GM15510 (cell line): Measurements from ENCODE around the gene DGKG.

ENCODE experiments used
- POLR2A ChIP-seq: IDR thresholded peaks from 3 replicates; pipeline ENCODE4 v1.6.1; 2011; ENCODE audit warnings: borderline replicate concordance; ENCODE audit not compliant: insufficient read length; ENCODE audit errors: extremely low read depth

DGKG gene

DNA sequence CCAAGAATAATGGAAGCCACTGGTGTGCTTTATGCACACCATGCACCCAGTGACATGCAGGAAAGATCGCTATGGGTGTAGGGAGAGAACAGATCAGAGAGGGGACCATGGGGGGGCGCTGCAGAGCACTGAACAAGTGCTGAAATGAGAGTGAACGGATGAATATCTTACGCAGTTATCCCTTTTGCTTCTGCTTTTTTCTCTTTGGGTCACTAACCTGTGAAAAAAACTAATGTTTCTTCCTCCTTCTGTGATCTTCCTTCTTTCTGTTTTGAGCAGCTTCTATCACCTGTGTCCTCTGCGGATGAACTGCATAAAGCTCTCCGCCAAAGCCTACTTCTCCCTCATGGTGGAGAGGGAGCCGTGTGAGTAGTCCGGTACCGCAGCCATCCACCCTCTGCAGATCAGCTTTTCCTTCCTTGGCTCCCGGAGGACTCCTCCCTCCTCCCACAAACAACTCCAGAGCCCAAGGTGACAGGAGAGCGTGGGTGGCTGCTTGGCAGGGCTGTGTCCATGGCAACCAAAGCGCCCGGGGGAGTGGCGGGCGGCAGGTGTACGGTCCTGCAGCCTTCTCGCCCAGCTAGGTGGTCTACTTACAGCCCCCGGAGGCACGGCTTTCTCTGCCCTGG lies 106.2 kb downstream of the DGKG start:
- no peak for TF ChIP-seq POLR2A

DNA sequence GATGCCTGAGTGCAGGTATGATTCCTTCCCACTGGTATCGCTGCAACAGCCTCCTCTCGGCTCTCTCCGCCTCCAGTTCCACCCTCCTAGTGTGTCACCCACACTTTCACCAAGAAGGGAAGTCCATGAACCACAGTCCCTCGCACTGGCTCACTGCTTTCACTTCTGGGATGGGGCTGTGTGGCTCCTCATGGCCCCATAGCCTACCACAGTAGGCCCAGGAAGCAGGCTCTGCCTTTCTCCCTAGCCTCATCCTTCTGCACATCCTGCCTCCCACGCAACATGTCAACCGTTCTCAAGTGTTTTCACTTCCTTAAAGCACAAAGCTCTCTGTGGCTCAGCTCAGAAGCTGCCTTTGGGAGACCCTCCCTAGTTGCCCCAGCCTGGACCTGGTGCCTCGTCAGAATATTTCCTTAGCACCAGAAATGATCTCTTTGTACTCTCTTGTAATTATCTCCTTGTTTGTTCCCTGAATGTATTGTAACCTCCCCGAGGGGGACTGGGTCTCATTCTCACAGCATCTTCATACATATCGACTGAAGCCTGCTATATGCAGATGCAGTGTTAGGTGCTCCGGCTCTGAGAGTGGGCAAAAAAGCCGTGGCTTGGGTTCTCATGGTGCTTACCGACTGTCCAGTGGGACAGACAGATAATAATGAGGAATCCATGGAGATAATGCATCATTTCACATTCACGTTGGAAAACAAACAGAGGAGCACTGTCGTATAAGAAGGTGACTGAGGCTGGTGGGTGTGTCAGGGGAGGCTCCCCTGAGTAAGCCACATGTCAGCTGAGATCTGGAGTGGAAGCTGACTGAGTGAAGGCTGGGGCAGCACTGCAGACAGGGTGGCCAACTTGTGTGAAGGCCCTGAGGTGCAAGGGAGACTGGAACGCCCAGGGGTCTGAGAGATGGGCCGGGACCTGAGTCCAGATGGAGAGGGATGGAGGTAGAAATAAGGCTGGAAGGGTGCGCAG lies 107.1 kb downstream of the DGKG start:
- no peak for TF ChIP-seq POLR2A

DNA sequence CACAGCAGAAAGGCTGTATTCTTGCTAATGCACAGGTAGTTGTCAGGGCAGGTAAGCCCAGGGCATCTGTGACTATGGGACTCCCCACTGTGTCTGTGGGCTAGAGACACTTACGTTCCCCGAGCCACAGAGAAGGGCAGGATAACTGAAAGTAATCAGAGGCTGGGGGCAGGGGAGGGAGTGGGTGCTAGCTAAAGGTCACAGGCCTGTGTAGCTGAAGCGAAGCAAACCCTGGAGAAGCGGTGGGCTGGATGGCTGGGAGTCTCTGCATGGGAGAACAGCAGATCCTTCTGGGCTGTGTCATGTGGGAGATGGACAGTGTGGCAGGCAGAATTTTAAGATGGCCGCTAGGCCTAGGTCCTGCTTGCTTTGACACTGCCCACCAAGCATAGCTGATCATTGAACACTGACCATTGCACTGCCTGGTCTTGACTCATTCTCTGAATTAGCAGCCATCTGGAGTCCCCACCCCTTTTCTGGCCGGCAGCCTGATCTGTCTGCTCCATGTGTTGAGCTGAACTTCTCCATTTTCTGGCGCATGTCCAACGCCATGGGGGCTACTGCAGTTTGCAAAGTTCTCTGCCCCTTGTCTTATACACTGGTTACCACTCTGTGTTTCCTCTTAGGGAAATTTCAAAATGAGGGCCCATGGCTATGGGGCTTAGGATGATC lies 110.0 kb downstream of the DGKG start:
- no peak for TF ChIP-seq POLR2A

DNA sequence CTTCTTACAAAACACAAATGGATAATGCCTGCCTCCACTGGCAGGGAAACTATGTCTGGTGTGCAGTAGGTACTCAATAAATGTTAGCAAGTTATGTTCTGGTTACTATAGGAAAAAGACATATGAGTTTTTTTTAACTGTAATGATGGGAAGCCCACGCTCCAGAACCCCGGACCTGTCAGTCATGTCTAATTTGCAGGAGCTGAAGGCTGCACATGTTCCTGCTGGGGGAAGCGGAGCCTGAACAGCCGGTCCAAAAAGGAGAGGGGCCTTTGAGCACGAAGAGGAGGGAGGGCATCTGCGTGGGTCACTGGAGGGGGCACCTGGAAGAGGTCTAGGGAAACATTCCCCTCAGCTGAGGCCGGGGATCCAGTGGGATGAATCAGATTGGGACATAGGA lies 113.2 kb downstream of the DGKG start:
- TF ChIP-seq POLR2A: no peak

DNA sequence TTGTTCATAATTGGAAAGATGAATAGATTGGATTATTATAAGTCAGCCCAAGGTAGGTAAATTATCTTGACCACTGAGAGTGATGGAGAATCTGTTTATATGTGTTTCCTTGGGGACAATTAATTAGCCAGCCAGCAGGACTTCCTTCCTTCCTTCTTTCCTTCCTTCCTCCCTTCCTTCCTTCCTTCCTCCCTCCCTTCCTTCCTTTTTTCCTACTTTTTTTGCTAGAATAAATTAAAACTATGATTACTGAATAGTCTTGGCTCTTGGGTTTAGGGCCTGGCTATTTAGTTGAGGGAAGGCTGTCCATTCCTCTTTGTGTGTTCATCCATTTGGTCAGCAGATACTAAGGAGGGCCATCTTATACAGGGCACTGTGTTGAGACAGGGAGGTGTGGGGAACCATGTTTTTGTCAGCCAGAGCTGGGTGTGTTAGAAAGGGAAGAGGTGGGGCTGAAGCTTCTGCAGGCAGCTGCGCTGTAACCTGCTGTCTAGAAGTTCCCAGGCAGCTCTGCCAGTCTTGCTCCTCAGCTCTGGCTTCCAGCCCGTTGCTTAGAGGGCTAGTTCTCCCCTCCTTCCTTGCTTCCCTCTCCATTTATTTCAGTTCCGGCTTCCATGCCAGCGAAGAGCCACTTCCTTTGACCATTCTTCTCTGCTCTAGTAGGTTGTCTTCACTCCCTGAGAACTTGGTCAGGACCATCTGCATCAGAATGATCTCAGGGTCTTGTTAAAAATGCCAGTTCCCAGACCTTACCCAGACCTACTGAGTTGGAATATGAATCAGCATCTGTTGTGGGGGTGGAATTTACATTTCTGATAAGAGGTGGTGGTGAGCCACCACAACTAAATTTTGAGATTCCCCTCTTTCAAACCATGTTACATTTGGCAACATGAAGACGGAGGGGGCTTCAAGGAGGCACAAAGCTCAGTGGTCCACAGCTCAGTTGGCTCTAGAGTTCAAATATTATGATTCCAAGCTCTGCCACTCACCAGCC lies 113.9 kb downstream of the DGKG start:
- no peak for TF ChIP-seq POLR2A

DNA sequence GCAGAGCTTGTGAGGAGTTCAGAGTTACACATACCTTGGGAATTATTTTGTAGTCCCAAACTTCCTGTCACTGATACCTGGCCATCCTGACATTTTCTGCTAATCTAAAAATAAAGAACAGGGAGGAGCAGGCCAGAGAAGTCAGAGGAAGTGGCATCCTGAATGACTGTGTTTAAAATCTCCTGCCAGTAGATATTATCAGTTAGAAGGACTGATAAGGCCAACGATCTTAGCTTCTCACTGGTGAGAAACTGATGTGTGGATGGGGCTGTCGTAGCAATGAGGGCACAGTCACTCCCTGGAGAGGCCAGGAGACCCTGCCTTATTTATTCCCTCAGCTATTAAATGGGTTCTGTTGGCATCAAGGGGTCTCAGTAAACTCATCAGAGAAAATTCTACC lies 115.1 kb downstream of the DGKG start:
- no peak for TF ChIP-seq POLR2A

DNA sequence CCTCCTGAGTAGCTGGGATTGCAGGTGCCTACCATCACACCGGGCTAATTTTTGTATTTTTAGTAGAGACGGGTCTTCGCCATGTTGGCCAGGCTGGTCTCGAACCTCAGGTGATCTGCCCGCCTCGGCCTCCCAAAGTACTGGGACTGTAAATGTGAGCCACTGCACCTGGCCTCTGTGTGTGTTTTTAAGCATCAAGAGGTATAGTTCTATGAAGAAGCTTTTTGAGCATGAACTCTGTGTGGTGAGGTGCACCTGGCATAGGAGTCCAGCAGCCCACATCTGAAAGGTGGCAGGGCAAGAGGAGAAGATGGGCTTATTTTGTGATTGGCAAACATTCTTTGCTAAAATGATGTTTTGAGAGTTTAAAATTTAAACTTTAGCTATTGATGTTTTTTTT lies 118.0 kb downstream of the DGKG start:
- TF ChIP-seq POLR2A: no peak

DNA sequence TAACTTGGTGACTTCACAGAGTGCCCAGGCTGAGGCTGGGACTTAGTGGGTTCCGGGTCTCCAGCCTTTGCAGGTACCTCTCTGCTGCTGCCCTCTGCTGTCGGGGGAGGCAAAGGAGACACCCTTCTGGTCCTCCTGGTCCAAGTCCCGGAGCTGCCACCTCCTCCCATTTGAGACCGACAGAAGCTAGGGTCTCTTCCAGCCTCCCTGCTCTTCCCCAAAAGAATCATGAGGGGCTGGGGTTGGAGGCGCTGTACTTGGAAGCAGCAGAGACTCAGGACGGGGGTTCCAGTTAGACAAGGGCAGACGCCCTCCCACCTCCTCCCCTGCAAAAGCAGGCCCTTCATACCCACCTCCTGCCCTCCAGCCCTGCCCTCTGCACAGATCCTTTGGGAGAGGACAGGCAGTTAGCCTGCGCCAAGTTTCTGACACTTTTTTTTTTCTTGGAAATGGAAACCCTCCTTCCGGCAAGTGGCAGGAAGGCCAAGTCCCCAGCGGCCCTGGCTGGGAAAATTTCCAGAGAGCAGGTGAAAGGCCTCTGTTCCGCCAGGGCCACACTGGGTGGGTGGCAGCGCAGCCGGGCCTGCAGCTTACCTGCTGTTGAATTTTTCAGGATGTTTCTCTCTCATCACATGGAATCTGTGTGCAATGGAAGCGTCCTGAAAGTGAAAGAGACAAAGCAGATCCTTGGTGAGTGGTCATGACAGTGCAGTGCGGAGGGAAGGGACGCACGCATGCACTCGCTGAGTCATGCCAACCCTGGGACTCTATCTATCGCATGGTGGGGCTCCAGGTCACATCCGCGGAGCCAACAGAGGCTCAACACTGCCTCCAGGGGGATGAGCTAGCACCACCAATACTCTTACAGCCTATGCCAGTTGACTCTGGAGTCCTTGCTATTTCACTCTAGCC lies 119.9 kb downstream of the DGKG start:
- no peak for TF ChIP-seq POLR2A

DNA sequence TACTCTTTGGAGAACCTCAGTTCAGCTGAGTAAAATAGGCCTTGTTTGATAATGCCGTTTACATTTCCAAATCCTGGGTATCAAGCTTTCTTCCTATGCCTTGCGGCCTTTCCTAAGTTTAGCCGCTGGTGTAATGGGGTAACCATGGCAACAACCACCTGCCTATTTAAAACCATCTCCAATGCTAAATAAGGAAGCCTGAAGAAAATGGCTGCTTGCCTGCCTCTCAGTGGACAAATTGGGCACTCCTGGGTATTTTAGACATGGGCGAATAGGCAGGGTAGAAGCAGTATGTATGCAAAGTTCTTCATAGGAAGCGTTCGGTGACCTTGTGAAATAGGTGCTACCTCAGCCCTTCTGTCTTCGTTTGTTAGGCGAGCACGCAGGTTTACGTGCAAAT lies 122.7 kb downstream of the DGKG start:
- no peak for TF ChIP-seq POLR2A

DNA sequence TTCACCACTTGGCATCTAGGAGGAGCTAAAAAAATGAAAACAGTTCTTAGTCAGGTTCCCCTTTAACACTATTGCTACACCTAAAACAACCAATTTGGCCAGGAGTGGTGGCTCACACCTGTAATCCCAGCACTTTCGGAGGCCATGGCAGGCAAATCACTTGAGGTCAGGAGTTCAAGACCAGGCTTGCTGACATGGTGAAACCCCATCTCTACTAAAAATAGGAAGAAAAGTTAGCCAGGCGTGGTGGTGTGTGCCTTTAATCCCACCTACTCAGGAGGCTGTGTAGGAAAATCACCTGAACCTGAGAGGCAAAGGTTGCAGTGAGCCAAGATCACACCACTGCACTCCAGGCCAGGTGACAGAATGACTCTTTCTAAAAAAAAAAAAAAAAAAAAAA lies 124.1 kb downstream of the DGKG start:
- TF ChIP-seq POLR2A: no peak

DNA sequence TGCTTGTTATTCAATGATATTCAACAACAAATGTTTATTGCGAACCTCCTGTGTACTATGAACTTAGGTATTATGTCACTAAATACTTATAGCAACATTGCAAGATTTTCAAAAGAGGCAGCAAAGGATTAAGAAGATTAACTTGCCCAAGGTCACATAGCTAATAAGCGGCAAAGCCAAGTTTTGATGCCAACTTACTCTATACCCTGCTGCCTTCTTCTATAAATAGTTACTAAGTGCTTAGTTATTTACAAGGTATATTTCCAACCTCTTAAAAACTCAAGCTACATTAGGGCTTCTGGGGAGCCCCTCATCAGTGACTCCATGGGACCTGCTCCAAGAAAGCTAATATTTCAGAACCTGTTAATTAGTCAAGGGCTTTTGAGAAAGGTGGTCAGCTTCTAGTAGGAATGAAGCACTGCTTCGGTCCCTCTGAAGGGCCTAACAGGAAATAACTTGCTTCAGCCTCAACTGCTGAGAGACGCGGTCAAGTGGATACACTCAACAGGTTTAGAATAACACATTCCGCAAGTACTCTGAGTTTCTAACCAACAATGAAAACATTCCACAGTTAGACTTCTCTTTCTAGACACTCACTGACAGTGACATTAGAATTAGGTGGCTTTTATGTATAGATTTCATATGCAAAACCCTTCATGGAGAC lies 125.5 kb downstream of the DGKG start:
- TF ChIP-seq POLR2A: no peak

DNA sequence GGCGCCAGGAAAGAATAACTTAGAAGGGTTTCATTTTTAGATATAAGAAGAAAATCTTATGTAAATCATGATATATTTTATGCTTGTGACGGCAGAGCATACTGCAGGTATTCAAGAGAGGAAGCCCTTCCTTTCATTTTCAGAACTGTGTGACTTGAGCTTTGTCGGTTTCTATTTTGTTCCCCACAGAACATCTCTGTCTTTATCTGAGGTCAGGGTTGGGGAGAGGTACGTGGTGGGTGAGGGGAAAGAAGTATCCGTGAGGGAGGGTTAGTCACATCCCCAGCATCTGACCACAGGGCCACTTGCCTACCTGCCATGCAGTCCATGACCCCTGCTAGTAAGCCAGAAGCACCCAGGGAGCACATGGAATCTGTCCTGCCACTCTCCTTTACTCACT lies 126.5 kb downstream of the DGKG start:
- TF ChIP-seq POLR2A: no peak

DNA sequence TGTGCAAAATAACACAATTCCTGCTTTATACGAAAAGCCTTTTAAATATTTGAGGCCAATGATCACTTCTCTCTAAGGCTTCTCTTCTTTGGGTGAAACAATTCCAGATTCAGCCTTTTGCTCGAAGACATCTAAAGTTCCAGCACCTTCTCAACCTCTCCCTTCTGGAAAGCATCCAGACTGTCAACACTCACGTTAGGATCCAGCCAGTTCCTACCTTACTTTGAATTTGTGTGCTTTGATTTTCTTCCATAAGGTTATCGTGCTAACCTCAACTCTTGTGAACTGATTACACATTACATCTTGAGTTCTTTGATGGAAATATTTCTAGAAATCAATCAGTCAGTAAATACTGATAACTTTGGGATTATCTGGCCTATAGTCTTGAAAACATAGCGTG lies 127.9 kb downstream of the DGKG start:
- TF ChIP-seq POLR2A: no peak
